HG02852 (cell line): ENCODE measurements around the gene CDK11B.
"Not testable (repeated sequence)": the region's sequence is repeated elsewhere in the genome, so short reads cannot be mapped to it uniquely, and the experiment has no call there.

Experiments used
- ATAC-seq: cut with Tn5 transposase; IDR thresholded peaks from one replicate; pipeline ENCODE4 v1.9.1; 2021; ENCODE audit warnings: mild to moderate bottlenecking, moderate library complexity; ENCODE audit not compliant: unreplicated experiment

The CDK11B gene

GRCh38 chr1:1662830-1663560 is 4.2 kb upstream of the CDK11B start:
- not testable (repeated sequence) for ATAC-seq

GRCh38 chr1:1662392-1662791 is 3.6 kb upstream of the CDK11B start:
- not testable (repeated sequence) for ATAC-seq

GRCh38 chr1:1648265-1648664 is 10.5 kb downstream of the CDK11B start:
- not testable (repeated sequence) for ATAC-seq

GRCh38 chr1:1647567-1648241 is 11.1 kb downstream of the CDK11B start:
- ATAC-seq = not testable (repeated sequence)

- ATAC-seq = not testable (repeated sequence)
Observed at GRCh38 chr1:1646326-1646725, 12.5 kb downstream of the CDK11B start.

- not testable (repeated sequence) for ATAC-seq
Observed at GRCh38 chr1:1640711-1641461, 17.9 kb downstream of the CDK11B start.

- ATAC-seq = not testable (repeated sequence)
Observed at GRCh38 chr1:1640081-1640480, 18.7 kb downstream of the CDK11B start.

GRCh38 chr1:1639368-1639767 is 19.4 kb downstream of the CDK11B start:
- ATAC-seq = not testable (repeated sequence)

- ATAC-seq = not testable (repeated sequence)
Observed at GRCh38 chr1:1638528-1638927, 20.3 kb downstream of the CDK11B start.

GRCh38 chr1:1637479-1637875 is 21.3 kb downstream of the CDK11B start:
- not testable (repeated sequence) for ATAC-seq

GRCh38 chr1:1636621-1637478 is 22.0 kb downstream of the CDK11B start:
- not testable (repeated sequence) for ATAC-seq

GRCh38 chr1:1634613-1635012 is 24.2 kb downstream of the CDK11B start:
- ATAC-seq = not testable (repeated sequence)

GRCh38 chr1:1633409-1633808 is 25.4 kb downstream of the CDK11B start:
- not testable (repeated sequence) for ATAC-seq

GRCh38 chr1:1631782-1632420 is 26.9 kb downstream of the CDK11B start, which contains the start of gene MMP23B:
TSS of gene MMP23B (plus strand) at chr1:1632173. CDS start at chr1:1632219, 46 bp downstream.
- ATAC-seq = no peak

GRCh38 chr1:1630965-1631781 is 27.6 kb downstream of the CDK11B start:
- ATAC-seq = no peak

GRCh38 chr1:1630191-1630964 is 28.4 kb downstream of the CDK11B start:
- ATAC-seq = no peak

GRCh38 chr1:1629430-1630190 is 29.2 kb downstream of the CDK11B start:
- no peak for ATAC-seq
